ENCODE results near the gene FAIM2. TPM values are rescaled to one million over a fixed set of nuclear protein-coding genes. Genes with fewer than 3 reads are reported as not detected.

FAIM2 gene
- total and polyA plus RNA-seq, 2 donors from 2014 or later: 1.3 to 5.5 TPM

- no peaks in the 10 kb centered on the region for H3K27me3 ChIP-seq (ENCODE audit: control insufficient read depth, insufficient read depth, low read length)
- no peak for TF ChIP-seq CTCF (IDR thresholded peaks at IDR 0.05; ENCODE audit: borderline replicate concordance, extremely low read depth, insufficient read depth)
- H3K27ac ChIP-seq (ENCODE audit: low read depth in 2 of 2, low read length in 2 of 2): no peak overlapping the region
- no peaks in the 10 kb centered on the region for H3K36me3 ChIP-seq (ENCODE audit: control insufficient read depth in 2 of 3, insufficient read depth in 3 of 3, low read length in 3 of 3)
- H3K4me1 ChIP-seq (ENCODE audit: control insufficient read depth in 2 of 3, insufficient read depth in 2 of 3, low read depth in 1 of 3, low read length in 3 of 3): peaks cover 0 to 2% (median 0%) of the 10 kb centered on the region in 3 donors
- no peak overlapping the region for H3K9ac ChIP-seq (ENCODE audit: low read length in 3 of 3)
- DNase-seq (peak in 2 of 5 donors; percentile 43 to 58), FAIRE-seq (no peak)
- H3K9me3 ChIP-seq (ENCODE audit: control insufficient read depth in 2 of 3, insufficient read depth in 1 of 3, low read length in 3 of 3): no peaks in the 10 kb centered on the region
- H3K4me3 ChIP-seq (ENCODE audit: low read length in 3 of 3): no peak overlapping the region
- intact Hi-C loops (cut with DNase I): no loop called here
These were observed 5.7 kb upstream of the FAIM2 start for GRCh38 chr12:49909356-49909755.

GRCh38 chr12:49907352-49907751, 3.7 kb upstream of the FAIM2 start:
- FAIRE-seq: no peak

GRCh38 chr12:49905718-49906314, 2.1 kb upstream of the FAIM2 start:
- peaks cover 0 to 6% (median 0%) of the 10 kb centered on the region in 3 donors for H3K4me1 ChIP-seq (ENCODE audit: control insufficient read depth in 2 of 3, insufficient read depth in 2 of 3, low read depth in 1 of 3, low read length in 3 of 3)
- no peak for FAIRE-seq
- intact Hi-C loops (cut with DNase I): no loop called here
- H3K27ac ChIP-seq (ENCODE audit: low read depth in 2 of 2, low read length in 2 of 2): no peak overlapping the region
- H3K36me3 ChIP-seq (ENCODE audit: control insufficient read depth in 2 of 3, insufficient read depth in 3 of 3, low read length in 3 of 3): no peaks in the 10 kb centered on the region
- no peak overlapping the region for H3K4me3 ChIP-seq (ENCODE audit: low read length in 3 of 3)
- H3K9ac ChIP-seq (ENCODE audit: low read length in 3 of 3): no peak overlapping the region
- no peaks in the 10 kb centered on the region for H3K9me3 ChIP-seq (ENCODE audit: control insufficient read depth in 2 of 3, insufficient read depth in 1 of 3, low read length in 3 of 3)
- DNase-seq: peak in 1 of 5 donors; percentile 6
- no peak for TF ChIP-seq CTCF (IDR thresholded peaks at IDR 0.05; ENCODE audit: borderline replicate concordance, extremely low read depth, insufficient read depth)
- no peaks in the 10 kb centered on the region for H3K27me3 ChIP-seq (ENCODE audit: control insufficient read depth, insufficient read depth, low read length)

More at GRCh38 chr12:49907352-49907751, 3.7 kb upstream of the FAIM2 start:
- no peak for TF ChIP-seq CTCF (IDR thresholded peaks at IDR 0.05; ENCODE audit: borderline replicate concordance, extremely low read depth, insufficient read depth)
- intact Hi-C loops (cut with DNase I): no loop called here
- H3K4me1 ChIP-seq (ENCODE audit: control insufficient read depth in 2 of 3, insufficient read depth in 2 of 3, low read depth in 1 of 3, low read length in 3 of 3): peaks cover 0 to 6% (median 0%) of the 10 kb centered on the region in 3 donors
- H3K27ac ChIP-seq (ENCODE audit: low read depth in 2 of 2, low read length in 2 of 2): no peak overlapping the region
- H3K36me3 ChIP-seq (ENCODE audit: control insufficient read depth in 2 of 3, insufficient read depth in 3 of 3, low read length in 3 of 3): no peaks in the 10 kb centered on the region
- H3K4me3 ChIP-seq (ENCODE audit: low read length in 3 of 3): no peak overlapping the region
- DNase-seq: peak in 1 of 5 donors; percentile 26
- no peak overlapping the region for H3K9ac ChIP-seq (ENCODE audit: low read length in 3 of 3)
- no peaks in the 10 kb centered on the region for H3K27me3 ChIP-seq (ENCODE audit: control insufficient read depth, insufficient read depth, low read length)
- no peaks in the 10 kb centered on the region for H3K9me3 ChIP-seq (ENCODE audit: control insufficient read depth in 2 of 3, insufficient read depth in 1 of 3, low read length in 3 of 3)

All from kidney (tissue), 14 donors.